ENCODE results near the gene FXYD4.

The FXYD4 gene

DNA sequence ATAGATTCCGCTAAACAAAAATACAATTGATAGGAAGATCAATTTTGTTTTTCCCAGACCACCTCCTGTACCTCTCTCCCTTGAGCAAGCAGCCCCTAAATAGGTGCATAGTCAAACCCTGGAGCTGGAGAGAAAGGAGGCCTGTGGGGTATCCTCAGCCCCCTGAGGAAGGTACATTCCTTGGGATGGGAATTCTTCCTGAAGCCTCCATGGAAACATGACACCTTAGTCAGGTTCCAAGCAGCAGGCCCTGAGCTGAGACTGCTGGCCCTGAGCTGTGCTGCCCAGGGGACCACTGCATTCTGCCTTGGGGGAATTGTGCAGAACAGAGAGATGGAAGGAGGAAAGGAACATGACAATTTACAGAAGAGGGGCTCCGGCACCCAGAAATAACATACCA, 30.2 kb downstream of the FXYD4 start:
- peaks cover 14% of the 10 kb centered on the region for H3K36me3 Mint-ChIP-seq
- no peaks in the 10 kb centered on the region for H3K27me3 Mint-ChIP-seq
- H3K9me3 Mint-ChIP-seq = no peaks in the 10 kb centered on the region
- ATAC-seq (ENCODE audit: low read depth) (no peak), DNase-seq (ENCODE audit: low spot score in 2 of 2) (no peak)
- peak overlapping the region; percentile 10 for H3K27ac Mint-ChIP-seq
- H3K4me1 Mint-ChIP-seq = peaks cover 51% of the 10 kb centered on the region
- H3K4me3 Mint-ChIP-seq = peak overlapping the region; percentile 21

DNA sequence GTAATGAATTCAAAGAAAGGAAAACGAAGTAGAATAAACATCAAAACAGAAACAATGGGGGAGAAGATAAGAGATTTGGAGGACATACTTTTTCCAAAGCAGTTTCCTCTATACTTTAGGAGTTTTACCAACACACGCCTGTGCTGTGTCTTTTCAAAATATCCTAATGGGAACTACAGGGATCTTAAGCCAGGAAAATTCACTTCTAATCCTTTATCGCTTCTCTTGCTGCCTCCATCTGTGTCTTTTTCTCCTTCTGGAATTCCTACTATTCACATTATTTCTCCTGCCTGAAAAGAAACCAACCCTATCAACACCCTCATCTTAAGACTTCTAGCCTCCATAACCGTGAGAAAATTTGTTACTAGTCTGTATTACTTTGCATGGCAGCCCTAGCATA, 30.7 kb downstream of the FXYD4 start:
- H3K4me1 Mint-ChIP-seq = peaks cover 50% of the 10 kb centered on the region
- H3K4me3 Mint-ChIP-seq = peak overlapping the region; percentile 46
- H3K36me3 Mint-ChIP-seq = peaks cover 14% of the 10 kb centered on the region
- peak overlapping the region; percentile 74 for H3K27ac Mint-ChIP-seq
- ATAC-seq (ENCODE audit: low read depth) (no peak), DNase-seq (ENCODE audit: low spot score in 2 of 2) (no peak)
- no peaks in the 10 kb centered on the region for H3K9me3 Mint-ChIP-seq
- no peaks in the 10 kb centered on the region for H3K27me3 Mint-ChIP-seq

DNA sequence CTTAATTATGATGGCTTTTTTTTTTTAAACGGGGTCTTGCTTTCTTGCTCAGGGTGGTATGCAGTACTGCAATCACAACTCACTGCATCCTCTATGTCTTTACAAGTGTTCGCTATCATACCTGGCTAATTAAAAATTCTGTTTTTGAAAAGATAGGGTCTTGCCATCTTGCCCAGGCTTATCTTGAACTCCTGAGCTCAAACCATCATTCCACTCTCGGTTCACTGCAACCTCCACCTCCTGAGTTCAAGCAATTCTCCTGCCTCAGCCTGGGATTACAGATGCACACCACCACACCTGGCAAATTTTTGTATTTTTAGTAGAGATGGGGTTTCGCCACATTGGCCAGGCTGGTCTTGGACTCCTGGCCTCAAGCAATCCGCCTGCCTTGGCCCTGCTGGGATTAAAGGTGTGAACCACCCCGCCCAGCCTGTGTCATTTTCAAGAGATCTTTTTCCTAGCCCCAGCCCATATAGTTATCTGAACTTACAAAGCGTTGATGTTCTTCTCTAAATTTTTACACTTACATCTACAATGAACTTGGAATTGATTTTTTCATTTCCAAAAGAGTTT, 31.5 kb downstream of the FXYD4 start:
- H3K4me3 Mint-ChIP-seq = peak overlapping the region; percentile 37
- ATAC-seq (ENCODE audit: low read depth) (no peak), DNase-seq (ENCODE audit: low spot score in 2 of 2) (no peak)
- H3K9me3 Mint-ChIP-seq = no peaks in the 10 kb centered on the region
- H3K4me1 Mint-ChIP-seq = peaks cover 43% of the 10 kb centered on the region
- H3K27ac Mint-ChIP-seq = peak overlapping the region; percentile 74
- H3K36me3 Mint-ChIP-seq = peaks cover 14% of the 10 kb centered on the region
- no peaks in the 10 kb centered on the region for H3K27me3 Mint-ChIP-seq

DNA sequence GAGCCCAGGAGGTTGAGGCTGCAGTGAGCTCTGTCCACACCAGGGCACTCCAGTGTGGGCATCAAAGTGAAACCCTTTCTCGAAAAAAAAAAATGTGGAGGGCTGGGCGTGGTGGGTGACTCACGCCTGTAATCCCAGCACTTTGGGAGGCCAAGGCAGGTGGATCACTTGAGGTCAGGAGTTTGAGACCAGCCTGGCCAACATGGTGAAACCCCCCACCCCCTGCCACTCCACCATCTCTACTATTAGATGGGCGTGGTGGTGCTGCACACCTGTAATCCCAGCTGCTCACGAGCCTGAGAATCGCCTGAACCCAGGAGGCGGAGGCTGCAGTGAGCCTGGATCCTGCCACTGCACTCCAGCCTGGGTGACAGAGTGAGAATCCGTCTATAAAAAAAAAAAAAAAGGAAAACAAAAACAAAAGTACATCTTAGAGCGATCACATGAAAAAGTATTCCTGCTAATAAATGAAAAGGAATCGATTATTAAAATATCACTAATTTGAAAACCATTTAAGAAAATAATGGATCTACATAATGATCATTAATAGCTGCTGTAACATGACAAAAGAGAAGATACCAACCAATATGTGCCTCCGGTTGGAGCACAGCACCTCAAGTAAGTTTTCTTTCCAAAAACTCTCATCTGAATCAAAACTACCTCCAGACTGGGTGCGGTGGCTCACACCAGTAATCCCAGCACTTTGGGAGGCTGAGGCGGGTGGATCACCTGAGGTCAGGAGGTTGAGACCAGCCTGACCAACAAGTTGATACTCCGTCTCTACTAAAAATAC, 32.7 kb downstream of the FXYD4 start:
- DNase-seq (ENCODE audit: low spot score in 2 of 2) (no peak), ATAC-seq (ENCODE audit: low read depth) (no peak)
- H3K9me3 Mint-ChIP-seq = no peaks in the 10 kb centered on the region
- H3K4me1 Mint-ChIP-seq = peaks cover 43% of the 10 kb centered on the region
- H3K27me3 Mint-ChIP-seq = no peaks in the 10 kb centered on the region
- H3K4me3 Mint-ChIP-seq = peak overlapping the region; percentile 77
- peaks cover 14% of the 10 kb centered on the region for H3K36me3 Mint-ChIP-seq
- peak overlapping the region; percentile 100 for H3K27ac Mint-ChIP-seq

- Mint-ChIP-seq H3K27me3 (no peaks in the 10 kb centered on the region), H3K9me3 (no peaks in the 10 kb centered on the region), H3K4me3 (peak overlapping the region; percentile 77), H3K36me3 (peaks cover 10% of the 10 kb centered on the region), H3K27ac (peak overlapping the region; percentile 100), H3K4me1 (peaks cover 42% of the 10 kb centered on the region)
- no peak for DNase-seq (ENCODE audit: low spot score in 2 of 2)
- ATAC-seq (ENCODE audit: low read depth) = no peak
Measured at GRCh38 chr10:43404704-43405084, 33.3 kb downstream of the FXYD4 start.

DNA sequence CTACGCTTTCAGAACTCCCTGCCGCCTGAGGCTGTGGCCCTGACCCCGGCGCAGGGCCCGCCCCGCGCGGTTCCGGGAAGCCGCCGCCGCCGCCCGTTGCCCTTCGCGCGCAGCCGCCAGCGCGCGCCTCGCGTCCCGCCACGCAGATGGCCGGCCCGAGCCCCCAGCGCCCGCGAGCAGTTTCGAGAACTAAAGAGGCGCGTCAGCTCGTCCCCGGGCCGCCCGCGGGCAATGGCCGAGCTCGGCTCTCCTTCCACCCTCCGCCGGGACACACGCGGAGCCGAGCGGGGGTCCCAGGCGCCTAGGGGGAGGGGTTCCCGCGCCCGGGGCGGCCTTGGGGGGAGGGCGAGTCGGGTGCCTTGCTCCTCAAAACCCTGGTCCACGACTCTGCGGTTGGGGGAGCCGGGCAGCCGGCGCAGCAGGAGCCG, 35.7 kb downstream of the FXYD4 start:
- Mint-ChIP-seq H3K36me3 (peaks cover 9% of the 10 kb centered on the region), H3K4me1 (peaks cover 38% of the 10 kb centered on the region), H3K27me3 (no peaks in the 10 kb centered on the region), H3K27ac (peak overlapping the region; percentile 100), H3K9me3 (no peaks in the 10 kb centered on the region), H3K4me3 (peak overlapping the region; percentile 98)
- DNase-seq (ENCODE audit: low spot score in 2 of 2) (peak; percentile 60 to 71), ATAC-seq (ENCODE audit: low read depth) (peak; percentile 12)

- Mint-ChIP-seq H3K9me3 (no peaks in the 10 kb centered on the region), H3K4me3 (peak overlapping the region; percentile 98), H3K4me1 (peaks cover 33% of the 10 kb centered on the region), H3K27ac (peak overlapping the region; percentile 100), H3K36me3 (peaks cover 4% of the 10 kb centered on the region), H3K27me3 (no peaks in the 10 kb centered on the region)
- peak; percentile 43 for ATAC-seq (ENCODE audit: low read depth)
- DNase-seq (ENCODE audit: low spot score in 2 of 2) = peak; percentile 72 to 77
Measured at GRCh38 chr10:43407576-43408330, 36.3 kb downstream of the FXYD4 start.

GRCh38 chr10:43408331-43408709, 36.9 kb downstream of the FXYD4 start:
- peak overlapping the region; percentile 98 for H3K4me3 Mint-ChIP-seq
- ATAC-seq (ENCODE audit: low read depth) = peak; percentile 0
- no peaks in the 10 kb centered on the region for H3K27me3 Mint-ChIP-seq
- H3K36me3 Mint-ChIP-seq = peaks cover 3% of the 10 kb centered on the region
- peak overlapping the region; percentile 100 for H3K27ac Mint-ChIP-seq
- DNase-seq (ENCODE audit: low spot score in 2 of 2) = no peak
- H3K9me3 Mint-ChIP-seq = no peaks in the 10 kb centered on the region
- H3K4me1 Mint-ChIP-seq = peaks cover 27% of the 10 kb centered on the region

DNA sequence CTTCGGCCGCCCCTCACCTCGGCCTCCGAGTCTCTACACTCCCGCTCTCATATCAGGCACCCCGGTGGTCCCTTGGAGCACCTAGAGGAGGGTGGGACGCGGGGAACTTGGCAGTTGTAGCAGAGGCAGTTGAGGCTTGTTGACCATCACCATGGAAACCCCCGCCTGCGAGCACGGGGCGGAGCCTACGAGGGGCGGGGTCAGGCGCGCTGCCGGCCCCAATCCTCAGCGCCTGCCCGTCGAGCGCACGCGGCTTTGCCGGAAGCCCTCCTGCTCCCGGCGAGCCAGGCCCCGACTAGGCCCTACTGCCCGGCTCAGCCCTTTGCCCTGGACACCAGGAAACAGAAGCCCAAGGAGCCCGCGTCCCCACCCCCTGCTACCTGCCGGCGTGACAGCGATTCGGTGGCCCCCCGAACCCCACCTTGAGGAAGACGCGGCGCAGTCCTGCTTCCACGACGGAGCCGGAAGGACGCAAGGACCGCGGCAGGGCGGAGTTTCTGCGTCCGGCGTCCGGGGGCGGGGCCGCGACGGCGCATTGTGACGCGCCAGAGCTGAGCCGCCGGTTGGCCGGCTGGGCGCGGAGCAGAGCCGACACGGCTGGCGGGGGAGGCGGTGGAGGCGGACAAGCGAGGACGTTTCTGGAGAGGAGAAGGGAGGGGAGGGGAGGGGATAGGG, 37.4 kb downstream of the FXYD4 start, which contains the start of gene HNRNPF:
HNRNPF (minus strand) TSS at position 477 of the 675 bp plus-strand sequence. CDS start 21,302 bp downstream, outside the sequence.
- Mint-ChIP-seq H3K27me3 (no peaks in the 10 kb centered on the region), H3K9me3 (no peaks in the 10 kb centered on the region), H3K4me3 (peak within 1 kb of the TSS; percentile 98), H3K27ac (peak within 1 kb of the TSS; percentile 100), H3K36me3 (peaks cover 1% of the 10 kb centered on the region), H3K4me1 (peaks cover 25% of the 10 kb centered on the region)
- peak; percentile 97 to 98 for DNase-seq (ENCODE audit: low spot score in 2 of 2)
- ATAC-seq (ENCODE audit: low read depth) = peak; percentile 70

DNA sequence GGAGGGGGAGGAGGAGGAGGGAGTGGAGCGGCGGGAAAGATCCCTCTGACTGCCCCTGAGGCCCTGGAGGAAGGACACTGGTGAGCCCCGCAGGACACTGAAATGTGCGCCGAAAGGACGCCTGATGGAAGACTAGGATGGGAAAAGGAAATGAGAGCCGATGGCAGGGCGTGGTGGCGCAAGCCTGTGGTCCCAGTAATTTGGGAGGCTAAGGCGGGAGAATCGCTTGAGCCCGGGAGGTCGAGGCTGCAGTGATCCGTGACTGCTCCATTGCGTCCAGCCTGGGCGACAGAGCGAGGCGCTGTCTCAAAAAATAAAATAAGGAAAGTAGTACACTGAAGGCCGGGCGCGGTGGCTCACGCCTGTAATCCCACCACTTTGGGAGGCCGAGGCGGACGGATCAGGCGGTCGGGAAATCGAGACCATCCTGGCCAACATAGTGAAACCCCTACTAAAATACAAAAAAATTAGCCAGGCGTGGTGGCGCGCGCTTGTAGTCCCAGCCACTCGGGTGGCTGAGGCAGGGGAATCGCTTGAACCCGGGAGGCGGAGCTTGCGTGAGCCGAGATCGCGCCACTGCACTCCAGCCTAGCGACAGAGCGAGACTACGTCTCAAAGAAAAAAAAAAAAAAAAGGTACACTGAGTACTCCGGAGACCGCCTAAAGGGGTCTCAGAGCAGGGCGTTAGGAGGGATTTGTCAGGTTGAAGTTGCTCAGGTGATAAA, 38.1 kb downstream of the FXYD4 start:
- Mint-ChIP-seq H3K4me3 (peak overlapping the region; percentile 98), H3K27me3 (no peaks in the 10 kb centered on the region), H3K4me1 (peaks cover 24% of the 10 kb centered on the region), H3K27ac (peak overlapping the region; percentile 100), H3K9me3 (no peaks in the 10 kb centered on the region), H3K36me3 (peaks cover 1% of the 10 kb centered on the region)
- DNase-seq (ENCODE audit: low spot score in 2 of 2) = peak; percentile 42 to 45
- no peak for ATAC-seq (ENCODE audit: low read depth)

DNA sequence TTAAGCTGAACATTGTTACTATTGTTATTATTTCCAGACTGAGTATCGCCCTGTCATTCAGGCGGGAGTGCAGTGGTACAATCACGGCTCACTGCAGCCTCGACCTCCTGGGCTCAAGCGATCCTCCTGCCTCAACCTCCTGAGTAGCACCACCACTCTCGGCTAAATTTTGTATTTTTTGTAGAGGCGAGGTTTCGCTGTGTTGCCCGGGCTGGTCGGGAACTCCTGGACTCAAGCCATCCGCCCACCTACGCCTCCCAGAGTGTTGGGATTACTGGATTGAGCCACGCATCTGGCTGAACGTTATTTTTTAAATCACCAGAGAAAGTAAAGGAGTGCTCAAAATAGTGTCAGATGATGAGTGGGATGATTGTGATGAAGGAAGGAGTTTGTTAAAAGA, 38.9 kb downstream of the FXYD4 start:
- H3K4me3 Mint-ChIP-seq = peak overlapping the region; percentile 98
- no peak for ATAC-seq (ENCODE audit: low read depth)
- H3K4me1 Mint-ChIP-seq = peaks cover 21% of the 10 kb centered on the region
- no peaks in the 10 kb centered on the region for H3K27me3 Mint-ChIP-seq
- peaks cover 1% of the 10 kb centered on the region for H3K36me3 Mint-ChIP-seq
- no peaks in the 10 kb centered on the region for H3K9me3 Mint-ChIP-seq
- peak overlapping the region; percentile 100 for H3K27ac Mint-ChIP-seq
- DNase-seq (ENCODE audit: low spot score in 2 of 2) = no peak

DNA sequence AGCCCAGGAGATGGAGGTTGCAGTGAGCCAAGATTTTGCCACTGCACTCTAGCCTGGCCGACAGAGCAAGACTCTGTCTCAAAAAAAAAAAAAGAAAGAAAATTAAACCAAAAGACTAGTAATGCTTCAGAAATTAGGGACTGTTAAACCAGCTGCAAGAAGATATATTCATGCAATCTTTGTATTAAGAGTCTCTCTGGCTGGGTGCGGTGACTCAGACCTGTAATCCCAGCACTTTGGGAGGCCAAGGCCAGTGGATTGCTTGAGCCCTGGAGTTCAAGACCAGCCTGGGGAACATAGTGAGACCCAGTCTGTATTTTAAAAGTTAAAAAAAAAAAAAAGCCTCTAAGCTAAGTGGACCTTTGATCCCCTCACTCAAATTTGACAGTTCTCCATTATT, 40.1 kb downstream of the FXYD4 start:
- Mint-ChIP-seq H3K4me1 (peaks cover 18% of the 10 kb centered on the region), H3K27ac (no peak overlapping the region), H3K36me3 (peaks cover 1% of the 10 kb centered on the region)

DNA sequence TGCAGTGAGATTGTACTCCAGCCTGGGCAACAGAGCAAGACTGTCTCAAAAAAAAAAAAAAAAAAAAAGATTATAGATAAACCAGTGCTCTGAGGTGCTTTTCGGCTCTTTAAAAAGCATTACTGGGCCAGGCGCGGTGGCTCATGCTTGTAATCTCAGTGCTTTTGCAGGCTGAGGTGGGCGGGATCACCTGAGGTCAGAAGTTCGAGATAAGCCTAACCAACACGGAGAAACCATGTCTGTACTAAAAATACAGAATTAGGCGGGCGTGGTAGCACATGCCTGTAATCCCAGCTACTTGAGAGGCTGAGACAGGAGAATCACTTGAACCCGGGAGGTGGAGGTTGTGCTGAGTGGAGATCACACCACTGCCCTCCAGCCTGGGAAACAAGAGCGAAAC, 44.1 kb downstream of the FXYD4 start:
- Mint-ChIP-seq H3K4me1 (peaks cover 11% of the 10 kb centered on the region), H3K4me3 (no peak overlapping the region), H3K27me3 (no peaks in the 10 kb centered on the region), H3K9me3 (no peaks in the 10 kb centered on the region), H3K36me3 (no peaks in the 10 kb centered on the region), H3K27ac (no peak overlapping the region)
- DNase-seq (ENCODE audit: low spot score in 2 of 2) = no peak
- no peak for ATAC-seq (ENCODE audit: low read depth)

More for the DNA sequence above, 40.1 kb downstream of the FXYD4 start:
- H3K27me3 Mint-ChIP-seq = no peaks in the 10 kb centered on the region
- no peaks in the 10 kb centered on the region for H3K9me3 Mint-ChIP-seq
- DNase-seq (ENCODE audit: low spot score in 2 of 2) = no peak
- no peak overlapping the region for H3K4me3 Mint-ChIP-seq
- ATAC-seq (ENCODE audit: low read depth) = no peak

Measured in memory B cell (primary cell).